WTC11 (cell line): ENCODE results near the gene EXD3.

Source experiments
- TCF7 ChIP-seq: sonication (generic); formaldehyde crosslinking; IDR thresholded peaks from 2 replicates; pipeline ENCODE4 v1.8.0; 2022; ENCODE audit warnings: mild to moderate bottlenecking, low read depth, missing genetic modification reagents, moderate library complexity
- TF ChIP-seq, protein P1 (sequence below): fragments of 200-600 bp; IDR thresholded peaks from 2 replicates; pipeline ENCODE4 v1.8.0; 2022; ENCODE audit warnings: antibody characterized with exemption

DNA sequence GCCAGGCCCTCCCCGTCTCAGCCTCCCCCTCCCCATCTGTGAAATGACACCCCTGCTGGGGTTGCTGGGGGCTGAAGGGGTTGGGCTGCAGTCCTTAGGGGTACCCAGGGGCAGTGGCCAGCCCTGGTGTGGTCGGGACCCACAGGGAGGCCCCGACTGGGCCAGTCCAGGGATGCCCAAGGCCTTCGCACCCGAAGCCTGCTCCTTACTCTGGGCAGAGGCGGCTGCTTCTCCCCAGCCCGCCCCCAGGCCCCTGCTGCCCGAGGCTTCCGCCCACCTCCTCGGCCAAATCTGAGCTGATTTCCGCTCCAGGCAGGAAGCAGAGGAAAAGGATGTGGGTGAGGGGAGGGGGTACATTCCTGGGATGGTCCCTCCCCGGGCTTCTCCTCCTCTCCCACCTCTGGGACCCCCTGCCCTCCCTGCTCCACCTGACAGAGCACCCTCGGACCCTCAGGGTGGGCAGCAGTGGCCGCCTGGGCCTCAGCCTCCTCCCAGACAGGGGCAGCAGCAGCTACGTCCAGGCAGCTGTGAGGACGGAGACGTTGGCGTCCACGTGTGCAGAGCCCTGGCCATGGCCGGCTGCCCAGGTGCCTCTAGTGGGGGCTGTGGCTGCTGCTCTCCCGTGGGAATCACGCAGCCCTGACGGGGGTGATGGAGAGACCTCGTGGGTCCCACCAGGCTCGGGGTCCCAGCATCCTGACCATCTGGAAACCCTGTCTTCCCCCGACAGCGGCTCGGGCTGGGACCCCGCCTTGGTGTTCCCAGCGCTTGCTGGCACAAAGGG, 116.7 kb downstream of the EXD3 start:
- no peak for TF ChIP-seq TCF7 (CRISPR knock-in tag)
- TF ChIP-seq, protein P1, sequence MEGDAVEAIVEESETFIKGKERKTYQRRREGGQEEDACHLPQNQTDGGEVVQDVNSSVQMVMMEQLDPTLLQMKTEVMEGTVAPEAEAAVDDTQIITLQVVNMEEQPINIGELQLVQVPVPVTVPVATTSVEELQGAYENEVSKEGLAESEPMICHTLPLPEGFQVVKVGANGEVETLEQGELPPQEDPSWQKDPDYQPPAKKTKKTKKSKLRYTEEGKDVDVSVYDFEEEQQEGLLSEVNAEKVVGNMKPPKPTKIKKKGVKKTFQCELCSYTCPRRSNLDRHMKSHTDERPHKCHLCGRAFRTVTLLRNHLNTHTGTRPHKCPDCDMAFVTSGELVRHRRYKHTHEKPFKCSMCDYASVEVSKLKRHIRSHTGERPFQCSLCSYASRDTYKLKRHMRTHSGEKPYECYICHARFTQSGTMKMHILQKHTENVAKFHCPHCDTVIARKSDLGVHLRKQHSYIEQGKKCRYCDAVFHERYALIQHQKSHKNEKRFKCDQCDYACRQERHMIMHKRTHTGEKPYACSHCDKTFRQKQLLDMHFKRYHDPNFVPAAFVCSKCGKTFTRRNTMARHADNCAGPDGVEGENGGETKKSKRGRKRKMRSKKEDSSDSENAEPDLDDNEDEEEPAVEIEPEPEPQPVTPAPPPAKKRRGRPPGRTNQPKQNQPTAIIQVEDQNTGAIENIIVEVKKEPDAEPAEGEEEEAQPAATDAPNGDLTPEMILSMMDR: no peak
